ENCODE data around the gene MAPK8. TPM values are rescaled to one million over a fixed set of nuclear protein-coding genes. Genes with fewer than 3 reads are reported as not detected.

Gene MAPK8
- polyA plus RNA-seq, 3 donors = 18.4 to 21.1 (median 18.5) TPM

- peaks cover 0 to 2% (median 0%) of the 10 kb centered on the region in 3 donors for H3K27me3 Mint-ChIP-seq (ENCODE audit: low read depth in 3 of 3)
Measured at GRCh38 chr10:48290286-48290685, 16.2 kb upstream of the MAPK8 start.

GRCh38 chr10:48291190-48291589 is 15.3 kb upstream of the MAPK8 start:
- no peaks in the 10 kb centered on the region for H3K27me3 ChIP-seq (ENCODE audit: control insufficient read depth in 2 of 2, insufficient read depth in 2 of 2, low read length in 2 of 2)
- H3K4me1 Mint-ChIP-seq = peaks cover 7% of the 10 kb centered on the region
- H3K9me3 Mint-ChIP-seq = peaks cover 0 to 3% (median 2%) of the 10 kb centered on the region in 7 donors
- TF ChIP-seq CTCF (IDR thresholded peaks at IDR 0.05) = no peak
- H3K27ac ChIP-seq (ENCODE audit: low read depth in 1 of 2, low read length in 2 of 2) = no peak overlapping the region
- no peaks in the 10 kb centered on the region for H4K20me1 ChIP-seq (ENCODE audit: insufficient read depth, low read length)
- no peak overlapping the region for H3K4me2 ChIP-seq (replicated peaks; ENCODE audit: extremely low read depth, low read length, poor library complexity, severe bottlenecking)
- H2AFZ ChIP-seq (ENCODE audit: insufficient read depth, low read depth, low read length, poor library complexity, severe bottlenecking) = no peak overlapping the region
- no peaks in the 10 kb centered on the region for H3K36me3 ChIP-seq (replicated peaks in 1 of 2; ENCODE audit: control insufficient read depth in 1 of 2, insufficient read depth in 2 of 2, low read length in 2 of 2)
- no peaks in the 10 kb centered on the region for H3K36me3 Mint-ChIP-seq
- intact Hi-C loops (cut with micrococcal nuclease) = no loop called here
- H3K27ac Mint-ChIP-seq = no peak overlapping the region
- H3K9ac ChIP-seq (ENCODE audit: insufficient read depth, low read length, poor library complexity, severe bottlenecking) = no peak overlapping the region
- no peak overlapping the region for H3K4me3 ChIP-seq (replicated peaks in 1 of 3; ENCODE audit: low read depth in 2 of 3, low read length in 3 of 3)
- H3K4me3 Mint-ChIP-seq = no peak overlapping the region
- peaks cover 0 to 3% (median 0%) of the 10 kb centered on the region in 3 donors for H3K27me3 Mint-ChIP-seq (ENCODE audit: low read depth in 3 of 3)
- no peaks in the 10 kb centered on the region for H3K9me3 ChIP-seq (replicated peaks in 1 of 2; ENCODE audit: control insufficient read depth in 1 of 2, insufficient read depth in 1 of 2, low read length in 2 of 2)
- 9% methylated on average over 1 of the region's 3 CpGs for WGBS (ENCODE audit: insufficient coverage)
- H3K79me2 ChIP-seq (ENCODE audit: insufficient read depth, low read length) = no peaks in the 10 kb centered on the region
- peaks cover 0 to 5% of the 10 kb centered on the region in 2 donors for H3K4me1 ChIP-seq (ENCODE audit: control insufficient read depth in 1 of 2, insufficient read depth in 2 of 2, low read length in 2 of 2)
- DNase-seq = no peak

More at GRCh38 chr10:48290286-48290685, 16.2 kb upstream of the MAPK8 start:
- intact Hi-C loops (cut with micrococcal nuclease) = no loop called here
- Histone ChIP-seq H3K27me3 (ENCODE audit: control insufficient read depth in 2 of 2, insufficient read depth in 2 of 2, low read length in 2 of 2) (no peaks in the 10 kb centered on the region), H3K27ac (ENCODE audit: low read depth in 1 of 2, low read length in 2 of 2) (no peak overlapping the region), H3K36me3 (replicated peaks in 1 of 2; ENCODE audit: control insufficient read depth in 1 of 2, insufficient read depth in 2 of 2, low read length in 2 of 2) (no peaks in the 10 kb centered on the region), H3K9ac (ENCODE audit: insufficient read depth, low read length, poor library complexity, severe bottlenecking) (no peak overlapping the region), H2AFZ (ENCODE audit: insufficient read depth, low read depth, low read length, poor library complexity, severe bottlenecking) (no peak overlapping the region), H3K4me1 (ENCODE audit: control insufficient read depth in 1 of 2, insufficient read depth in 2 of 2, low read length in 2 of 2) (peaks cover 0 to 5% of the 10 kb centered on the region in 2 donors), H3K79me2 (ENCODE audit: insufficient read depth, low read length) (no peaks in the 10 kb centered on the region), H3K4me2 (replicated peaks; ENCODE audit: extremely low read depth, low read length, poor library complexity, severe bottlenecking) (no peak overlapping the region), H3K9me3 (replicated peaks in 1 of 2; ENCODE audit: control insufficient read depth in 1 of 2, insufficient read depth in 1 of 2, low read length in 2 of 2) (no peaks in the 10 kb centered on the region), H3K4me3 (replicated peaks in 1 of 3; ENCODE audit: low read depth in 2 of 3, low read length in 3 of 3) (no peak overlapping the region), H4K20me1 (ENCODE audit: insufficient read depth, low read length) (no peaks in the 10 kb centered on the region)
- peaks cover 0 to 3% (median 2%) of the 10 kb centered on the region in 7 donors for H3K9me3 Mint-ChIP-seq
- H3K4me1 Mint-ChIP-seq = peaks cover 7% of the 10 kb centered on the region
- H3K4me3 Mint-ChIP-seq = no peak overlapping the region
- no peak for DNase-seq
- no peaks in the 10 kb centered on the region for H3K36me3 Mint-ChIP-seq
- WGBS (ENCODE audit: insufficient coverage) = 95% methylated on average over 8 of the region's 9 CpGs
- no peak overlapping the region for H3K27ac Mint-ChIP-seq
- TF ChIP-seq CTCF (IDR thresholded peaks at IDR 0.05) = no peak
